Erythroblast (primary cell): ENCODE results near the gene UBAC2.

Experiments used
- GATA1 ChIP-seq: IDR thresholded peaks from 2 replicates; pipeline ENCODE4 v1.6.1; 2011; ENCODE audit warnings: low read depth, mild to moderate bottlenecking, control low read depth, low read length, moderate library complexity
- POLR2A ChIP-seq: IDR thresholded peaks from 2 replicates; pipeline ENCODE4 v1.6.1; 2011; ENCODE audit warnings: mild to moderate bottlenecking, low read length

GRCh38 chr13:99174533-99175100, 26.0 kb upstream of the UBAC2 start:
- no peak for TF ChIP-seq POLR2A
- TF ChIP-seq GATA1, result no peak
